ENCODE results near the gene GPS1.

Gene GPS1

GRCh38 chr17:82092628-82092994 is 40.9 kb downstream of the GPS1 start:
- TF ChIP-seq SIN3A (IDR thresholded peaks at IDR 0.05; ENCODE audit: borderline replicate concordance, insufficient read depth, low read length) (no peak), FOXP2 (optimal IDR thresholded peaks at IDR 0.05; ENCODE audit: borderline replicate concordance, extremely low read depth, extremely low read length, insufficient read depth) (no peak), TAF1 (IDR thresholded peaks at IDR 0.05; ENCODE audit: borderline replicate concordance, insufficient read depth, low read length) (no peak), REST (IDR thresholded peaks at IDR 0.05; ENCODE audit: insufficient read depth in 1 of 2, low read depth in 2 of 2, low read length in 2 of 2) (no peak), POLR2AphosphoS5 (IDR thresholded peaks at IDR 0.05; ENCODE audit: low read depth, low read length) (no peak)

- TF ChIP-seq REST (IDR thresholded peaks at IDR 0.05; ENCODE audit: insufficient read depth in 1 of 2, low read depth in 2 of 2, low read length in 2 of 2) (no peak), POLR2AphosphoS5 (IDR thresholded peaks at IDR 0.05; ENCODE audit: low read depth, low read length) (no peak; the same call in 1 of the 2 replicates), TAF1 (IDR thresholded peaks at IDR 0.05; ENCODE audit: borderline replicate concordance, insufficient read depth, low read length) (no peak), SIN3A (IDR thresholded peaks at IDR 0.05; ENCODE audit: borderline replicate concordance, insufficient read depth, low read length) (no peak), FOXP2 (optimal IDR thresholded peaks at IDR 0.05; ENCODE audit: borderline replicate concordance, extremely low read depth, extremely low read length, insufficient read depth) (no peak)
These were observed 41.5 kb downstream of the GPS1 start for GRCh38 chr17:82092995-82093751.

- TF ChIP-seq TAF1 (IDR thresholded peaks at IDR 0.05; ENCODE audit: borderline replicate concordance, insufficient read depth, low read length): no peak
- peak; percentile 11; the same call in 1 of the 2 replicates for TF ChIP-seq POLR2AphosphoS5 (IDR thresholded peaks at IDR 0.05; ENCODE audit: low read depth, low read length)
- no peak for TF ChIP-seq SIN3A (IDR thresholded peaks at IDR 0.05; ENCODE audit: borderline replicate concordance, insufficient read depth, low read length)
- no peak for TF ChIP-seq FOXP2 (optimal IDR thresholded peaks at IDR 0.05; ENCODE audit: borderline replicate concordance, extremely low read depth, extremely low read length, insufficient read depth)
- TF ChIP-seq REST (IDR thresholded peaks at IDR 0.05; ENCODE audit: insufficient read depth in 1 of 2, low read depth in 2 of 2, low read length in 2 of 2): no peak
These were observed 43.5 kb downstream of the GPS1 start for GRCh38 chr17:82094931-82095776.

GRCh38 chr17:82095777-82096708 is 44.3 kb downstream of the GPS1 start:
- TF ChIP-seq POLR2AphosphoS5 (IDR thresholded peaks at IDR 0.05; ENCODE audit: low read depth, low read length): peak; percentile 4; the same call in 1 of the 2 replicates
- no peak for TF ChIP-seq FOXP2 (optimal IDR thresholded peaks at IDR 0.05; ENCODE audit: borderline replicate concordance, extremely low read depth, extremely low read length, insufficient read depth)
- TF ChIP-seq SIN3A (IDR thresholded peaks at IDR 0.05; ENCODE audit: borderline replicate concordance, insufficient read depth, low read length): no peak
- TF ChIP-seq REST (IDR thresholded peaks at IDR 0.05; ENCODE audit: insufficient read depth in 1 of 2, low read depth in 2 of 2, low read length in 2 of 2): no peak
- no peak for TF ChIP-seq TAF1 (IDR thresholded peaks at IDR 0.05; ENCODE audit: borderline replicate concordance, insufficient read depth, low read length)
